HG02759 (cell line): ENCODE measurements around the gene ADORA2A.

Experiments used
- ATAC-seq: cut with Tn5 transposase; IDR thresholded peaks from one replicate; pipeline ENCODE4 v1.9.1; 2021; ENCODE audit warnings: mild to moderate bottlenecking, moderate library complexity; ENCODE audit not compliant: unreplicated experiment

Gene ADORA2A

GRCh38 chr22:24431309-24432034, 4.1 kb downstream of the ADORA2A start:
- ATAC-seq = no peak

GRCh38 chr22:24432059-24432853, 4.9 kb downstream of the ADORA2A start:
- no peak for ATAC-seq

- no peak for ATAC-seq
Observed at GRCh38 chr22:24433001-24433827, 5.8 kb downstream of the ADORA2A start.

DNA sequence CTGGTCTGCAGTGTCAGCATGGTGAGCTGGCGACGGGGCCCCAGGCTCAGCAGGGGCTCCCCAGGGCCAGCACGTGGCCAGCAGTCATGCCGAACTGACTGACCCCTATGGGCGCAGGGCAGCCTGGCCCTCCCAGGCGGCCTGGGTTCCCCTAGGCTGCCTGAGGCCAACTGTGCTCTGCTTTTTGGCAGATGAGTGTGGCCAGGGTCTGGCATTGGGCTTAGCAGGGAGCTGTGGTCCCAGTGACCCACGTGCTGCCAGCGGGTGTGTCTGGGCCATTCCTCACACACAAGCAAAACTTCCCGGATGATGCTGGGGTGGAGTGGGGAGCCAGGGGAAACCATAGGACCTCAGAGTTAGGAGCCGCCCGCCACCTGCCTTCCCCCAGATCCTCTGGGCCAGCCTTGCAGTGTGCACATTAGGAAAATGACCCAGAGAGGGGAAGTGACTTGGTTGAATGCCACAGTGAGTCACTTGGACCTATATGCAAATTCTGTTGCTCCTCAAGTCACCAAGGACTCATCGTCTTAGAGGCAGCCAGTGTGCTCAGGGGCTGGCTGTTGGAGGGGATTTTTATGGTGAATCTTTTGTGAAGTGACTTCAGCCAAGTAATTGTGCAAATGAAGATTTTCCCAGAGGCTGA, 6.5 kb downstream of the ADORA2A start:
- peak; percentile 69 for ATAC-seq

- ATAC-seq = peak; percentile 60
Observed at GRCh38 chr22:24434471-24435322, 7.3 kb downstream of the ADORA2A start.

DNA sequence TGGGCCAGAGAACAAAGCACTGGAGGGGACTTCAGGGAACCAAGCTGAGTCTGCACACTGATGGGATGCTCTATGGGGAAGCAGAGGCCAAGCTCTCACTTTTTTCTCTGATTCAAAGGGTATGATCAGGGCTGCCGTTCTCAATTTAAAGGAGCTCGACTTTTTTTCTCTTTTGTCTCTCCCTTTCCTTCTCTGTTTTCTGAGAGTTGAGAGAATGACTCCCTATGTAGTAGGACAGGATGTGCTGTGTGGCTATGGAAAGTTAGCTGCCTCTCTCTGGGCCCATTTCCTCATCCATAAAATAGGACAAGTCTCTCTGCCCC, 7.9 kb downstream of the ADORA2A start:
- no peak for ATAC-seq

DNA sequence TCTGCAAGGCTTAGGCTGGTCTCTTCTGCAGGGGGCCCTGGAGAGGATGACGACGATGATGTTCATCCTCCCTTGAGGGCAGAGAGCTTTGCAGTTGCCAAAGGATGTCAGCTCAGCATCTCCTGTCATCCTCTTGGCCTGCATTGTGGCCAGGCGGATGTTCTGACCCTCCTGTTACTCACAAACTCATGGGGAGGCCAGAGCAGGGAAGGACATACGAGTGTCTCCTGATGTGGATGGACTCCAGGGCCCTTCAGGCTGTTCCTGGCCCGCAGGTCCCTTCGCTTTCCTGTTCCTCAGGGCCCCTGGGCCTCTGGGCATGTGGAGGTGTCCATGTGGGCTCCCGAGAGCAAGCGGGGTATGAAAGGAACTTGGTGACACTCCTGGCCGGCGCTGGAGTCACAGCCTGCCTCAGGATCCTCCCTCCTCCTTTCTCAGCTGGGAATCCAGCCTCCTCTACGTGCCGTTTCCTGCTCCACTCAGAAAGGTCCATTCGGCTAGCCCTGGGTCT, 8.5 kb downstream of the ADORA2A start:
- ATAC-seq = no peak

DNA sequence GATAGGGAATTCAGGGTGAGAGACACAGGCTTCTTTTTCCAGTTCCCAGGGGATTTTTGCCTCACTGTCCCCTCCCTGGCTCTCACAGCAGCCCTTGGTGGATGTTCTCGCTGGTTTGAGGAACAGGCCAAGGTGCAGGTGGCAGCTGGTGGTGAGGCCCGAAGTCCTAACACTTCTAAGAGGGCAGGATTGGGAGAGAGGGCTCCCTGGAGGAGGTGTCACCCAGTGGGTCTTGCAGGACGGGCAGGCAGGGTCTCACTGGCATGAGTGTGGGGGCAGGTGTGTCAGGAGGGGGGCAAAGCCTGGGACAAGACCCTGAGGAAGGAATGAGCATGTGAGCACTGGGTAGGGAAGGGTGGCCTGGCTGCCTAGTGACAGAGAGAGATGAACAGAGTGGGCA, 9.2 kb downstream of the ADORA2A start:
- no peak for ATAC-seq

GRCh38 chr22:24437091-24437490, 9.7 kb downstream of the ADORA2A start:
- no peak for ATAC-seq

DNA sequence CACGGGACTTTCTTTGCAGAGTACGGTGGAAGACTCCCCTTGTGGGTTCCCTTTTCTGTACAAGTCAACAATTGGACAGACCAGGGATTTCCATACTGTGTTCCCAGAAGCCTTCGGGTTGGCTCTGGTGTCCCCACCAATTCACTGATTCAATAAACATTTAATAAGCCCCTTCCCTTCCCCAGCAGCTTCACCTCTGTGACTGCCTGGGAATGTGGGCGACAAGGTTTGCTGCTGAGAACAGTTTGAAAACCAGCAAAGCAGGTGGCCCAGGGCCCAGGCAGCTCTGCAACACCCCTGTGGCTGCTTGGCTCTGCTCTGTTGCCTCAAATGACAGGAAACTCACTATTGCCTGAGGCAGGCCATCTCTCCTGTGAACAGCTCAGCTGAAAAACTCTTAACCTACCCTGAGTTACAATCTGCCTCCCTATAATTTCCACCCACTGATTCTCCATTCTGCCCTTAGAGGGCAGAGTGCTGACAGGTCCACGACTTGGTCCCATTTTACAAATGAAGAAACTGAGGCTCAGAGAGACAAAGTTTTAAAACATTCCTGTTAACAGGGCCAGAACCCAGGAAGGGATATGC, 10.4 kb downstream of the ADORA2A start:
- ATAC-seq = peak; percentile 29

DNA sequence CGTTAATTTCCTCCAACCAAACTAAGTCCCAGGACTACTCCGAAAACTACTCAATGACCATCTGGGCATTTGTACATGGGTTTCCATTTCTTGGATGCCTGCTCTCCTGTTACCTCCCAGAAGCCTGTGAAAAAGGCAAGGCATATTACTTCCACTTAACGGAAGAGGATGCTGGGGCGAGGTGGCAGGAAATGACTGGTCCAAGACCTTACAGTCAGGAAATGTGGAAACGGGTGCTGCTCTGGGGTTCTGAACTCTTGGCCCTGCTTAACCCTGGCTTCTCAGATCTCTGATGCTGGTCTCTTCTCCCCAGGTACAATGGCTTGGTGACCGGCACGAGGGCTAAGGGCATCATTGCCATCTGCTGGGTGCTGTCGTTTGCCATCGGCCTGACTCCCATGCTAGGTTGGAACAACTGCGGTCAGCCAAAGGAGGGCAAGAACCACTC, 12.9 kb downstream of the ADORA2A start:
- ATAC-seq = no peak

DNA sequence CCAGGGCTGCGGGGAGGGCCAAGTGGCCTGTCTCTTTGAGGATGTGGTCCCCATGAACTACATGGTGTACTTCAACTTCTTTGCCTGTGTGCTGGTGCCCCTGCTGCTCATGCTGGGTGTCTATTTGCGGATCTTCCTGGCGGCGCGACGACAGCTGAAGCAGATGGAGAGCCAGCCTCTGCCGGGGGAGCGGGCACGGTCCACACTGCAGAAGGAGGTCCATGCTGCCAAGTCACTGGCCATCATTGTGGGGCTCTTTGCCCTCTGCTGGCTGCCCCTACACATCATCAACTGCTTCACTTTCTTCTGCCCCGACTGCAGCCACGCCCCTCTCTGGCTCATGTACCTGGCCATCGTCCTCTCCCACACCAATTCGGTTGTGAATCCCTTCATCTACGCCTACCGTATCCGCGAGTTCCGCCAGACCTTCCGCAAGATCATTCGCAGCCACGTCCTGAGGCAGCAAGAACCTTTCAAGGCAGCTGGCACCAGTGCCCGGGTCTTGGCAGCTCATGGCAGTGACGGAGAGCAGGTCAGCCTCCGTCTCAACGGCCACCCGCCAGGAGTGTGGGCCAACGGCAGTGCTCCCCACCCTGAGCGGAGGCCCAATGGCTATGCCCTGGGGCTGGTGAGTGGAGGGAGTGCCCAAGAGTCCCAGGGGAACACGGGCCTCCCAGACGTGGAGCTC, 13.5 kb downstream of the ADORA2A start:
- ATAC-seq = no peak

GRCh38 chr22:24441406-24442351, 14.3 kb downstream of the ADORA2A start:
- ATAC-seq = no peak

- no peak for ATAC-seq
Observed at GRCh38 chr22:24442352-24442744, 14.9 kb downstream of the ADORA2A start.

DNA sequence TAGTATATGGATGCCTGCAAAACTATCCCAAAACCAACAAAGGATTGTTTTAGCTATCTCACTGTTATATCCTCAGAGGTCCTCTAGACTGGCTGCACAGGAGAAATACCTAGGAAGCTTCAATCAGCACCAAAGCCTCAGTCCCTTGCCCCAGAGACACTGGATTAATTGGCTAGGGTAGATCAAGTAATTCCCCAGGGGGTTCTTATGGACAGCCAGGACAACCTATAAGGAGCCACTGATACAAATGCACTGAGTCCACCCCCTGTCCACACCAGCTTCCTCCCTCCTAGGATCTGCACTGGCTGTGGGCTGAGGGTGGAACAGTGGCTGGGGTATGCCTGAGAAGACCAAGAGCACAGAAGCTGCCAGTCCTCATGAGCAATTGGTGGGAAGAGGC, 16.3 kb downstream of the ADORA2A start:
- no peak for ATAC-seq

GRCh38 chr22:24444251-24444650, 16.9 kb downstream of the ADORA2A start:
- ATAC-seq = no peak

DNA sequence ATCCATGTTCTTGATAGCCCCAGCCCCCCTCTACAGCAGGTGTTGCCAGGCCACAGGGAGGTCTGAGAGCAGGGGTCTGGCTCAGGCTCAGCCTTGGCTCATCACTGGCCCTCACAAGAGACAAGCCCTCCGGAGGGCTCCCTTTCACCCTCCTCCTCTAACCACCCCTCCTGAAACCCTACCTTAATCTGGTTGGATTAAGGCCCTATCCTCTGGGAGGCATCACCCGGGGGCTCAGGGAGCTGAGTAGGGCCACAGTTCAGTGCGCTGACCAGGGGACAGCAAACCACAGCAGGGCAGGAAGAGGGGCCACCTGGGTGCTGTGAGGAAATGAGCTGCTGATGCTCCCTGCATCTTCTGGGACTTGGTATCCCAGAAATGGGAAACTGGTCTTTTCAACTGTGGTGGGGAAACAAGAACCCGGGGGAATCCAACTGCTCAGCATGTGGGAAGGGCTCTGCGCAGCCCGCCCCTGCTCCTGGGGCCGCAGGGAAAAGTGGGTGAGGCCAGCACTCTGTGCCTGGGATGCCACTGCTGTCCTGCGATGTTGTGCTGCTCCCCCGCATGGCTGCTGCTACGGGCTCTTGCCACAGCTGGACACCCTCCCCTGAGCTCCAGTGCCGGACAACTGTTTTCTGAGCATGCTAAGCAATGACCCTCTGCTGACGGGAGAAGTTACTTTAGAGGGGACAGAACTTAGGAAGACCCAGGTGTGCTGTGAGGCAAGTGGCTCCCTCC, 17.5 kb downstream of the ADORA2A start:
- no peak for ATAC-seq
